DND-41 (cell line): ENCODE data around the gene AP2B1.
A peak's percentile ranks its signal among the peaks of the same experiment; 100 is the strongest.

Source experiments
- ATAC-seq: fragments of 200-7000 bp; cut with Tn5 transposase; 3 replicates; pipeline ENCODE4 v1.9.1; 2021; ENCODE audit warnings: low read depth; ENCODE audit not compliant: insufficient read depth
- DNase-seq: peaks from one replicate; pipeline ENCODE4 v3.0.0-alpha.2; 2020
- H2AFZ ChIP-seq: 2 replicates; pipeline ENCODE4 v1.6.0; 2012; ENCODE audit warnings: low read depth, low read length
- H3K27ac ChIP-seq: 2 replicates; pipeline ENCODE4 v1.5.1; 2012; ENCODE audit warnings: low read length, inconsistent platforms
- H3K27me3 ChIP-seq: fragments of 200-600 bp; sonication (generic); 2 replicates; pipeline ENCODE4 v1.6.0; 2012; ENCODE audit warnings: low read length, mild to moderate bottlenecking, inconsistent platforms; ENCODE audit not compliant: insufficient read depth, poor library complexity
- H3K36me3 ChIP-seq: 2 replicates; pipeline ENCODE4 v1.5.1; 2012; ENCODE audit warnings: low read length, inconsistent platforms; ENCODE audit not compliant: insufficient read depth
- H3K4me1 ChIP-seq: 2 replicates; pipeline ENCODE4 v1.5.1; 2012; ENCODE audit warnings: mild to moderate bottlenecking, low read length; ENCODE audit not compliant: insufficient read depth
- H3K4me2 ChIP-seq: 2 replicates; pipeline ENCODE4 v1.6.0; 2012; ENCODE audit warnings: mild to moderate bottlenecking, moderate library complexity, low read length, inconsistent platforms; ENCODE audit not compliant: insufficient read depth
- H3K4me3 ChIP-seq, 2 experiments: fragments of 200-600 bp in 1 of 2; shearing (Covaris generic) in 1 of 2; 2 replicates each; pipeline ENCODE4 v1.5.1; 2012 to 2016; ENCODE audit warnings: inconsistent platforms in 2 of 2, low read length in 2 of 2, mild to moderate bottlenecking in 2 of 2, low read depth in 1 of 2, moderate library complexity in 1 of 2
- H3K79me2 ChIP-seq: 2 replicates; pipeline ENCODE4 v1.6.0; 2012; ENCODE audit warnings: low read length, inconsistent platforms; ENCODE audit not compliant: insufficient read depth
- H3K9ac ChIP-seq: 2 replicates; pipeline ENCODE4 v1.6.0; 2012; ENCODE audit warnings: low read depth, mild to moderate bottlenecking, inconsistent platforms, low read length, moderate library complexity
- H3K9me3 ChIP-seq: 2 replicates; pipeline ENCODE4 v1.5.1; 2012; ENCODE audit warnings: low read length, moderate library complexity, mild to moderate bottlenecking, inconsistent platforms; ENCODE audit not compliant: insufficient read depth, severe bottlenecking
- H4K20me1 ChIP-seq: 2 replicates; pipeline ENCODE4 v1.6.0; 2012; ENCODE audit warnings: low read length; ENCODE audit not compliant: insufficient read depth
- EZH2 ChIP-seq: IDR thresholded peaks from 3 replicates; pipeline ENCODE4 v1.6.1; 2012; ENCODE audit warnings: borderline replicate concordance, low read depth, mild to moderate bottlenecking, moderate library complexity, low read length, inconsistent platforms; ENCODE audit not compliant: severe bottlenecking
- TF ChIP-seq, protein P1 (sequence below): IDR thresholded peaks from 2 replicates; pipeline ENCODE4 v1.5.1; 2012; ENCODE audit warnings: borderline replicate concordance, low read length, moderate library complexity, mild to moderate bottlenecking; ENCODE audit not compliant: poor library complexity, severe bottlenecking; ENCODE audit errors: extremely low read depth

AP2B1 gene

GRCh38 chr17:35761601-35762000 lies 174.5 kb downstream of the AP2B1 start:
- no peak for ATAC-seq

GRCh38 chr17:35763767-35764122 lies 176.6 kb downstream of the AP2B1 start:
- no peaks in the 10 kb centered on the region for H3K9me3 ChIP-seq
- TF ChIP-seq, protein P1, sequence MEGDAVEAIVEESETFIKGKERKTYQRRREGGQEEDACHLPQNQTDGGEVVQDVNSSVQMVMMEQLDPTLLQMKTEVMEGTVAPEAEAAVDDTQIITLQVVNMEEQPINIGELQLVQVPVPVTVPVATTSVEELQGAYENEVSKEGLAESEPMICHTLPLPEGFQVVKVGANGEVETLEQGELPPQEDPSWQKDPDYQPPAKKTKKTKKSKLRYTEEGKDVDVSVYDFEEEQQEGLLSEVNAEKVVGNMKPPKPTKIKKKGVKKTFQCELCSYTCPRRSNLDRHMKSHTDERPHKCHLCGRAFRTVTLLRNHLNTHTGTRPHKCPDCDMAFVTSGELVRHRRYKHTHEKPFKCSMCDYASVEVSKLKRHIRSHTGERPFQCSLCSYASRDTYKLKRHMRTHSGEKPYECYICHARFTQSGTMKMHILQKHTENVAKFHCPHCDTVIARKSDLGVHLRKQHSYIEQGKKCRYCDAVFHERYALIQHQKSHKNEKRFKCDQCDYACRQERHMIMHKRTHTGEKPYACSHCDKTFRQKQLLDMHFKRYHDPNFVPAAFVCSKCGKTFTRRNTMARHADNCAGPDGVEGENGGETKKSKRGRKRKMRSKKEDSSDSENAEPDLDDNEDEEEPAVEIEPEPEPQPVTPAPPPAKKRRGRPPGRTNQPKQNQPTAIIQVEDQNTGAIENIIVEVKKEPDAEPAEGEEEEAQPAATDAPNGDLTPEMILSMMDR: no peak
- no peak for TF ChIP-seq EZH2
- peak overlapping the region; percentile 67 for H3K9ac ChIP-seq
- ATAC-seq (no peak), DNase-seq (no peak)
- H4K20me1 ChIP-seq: peaks cover 3% of the 10 kb centered on the region; the same call in 1 of the 2 replicates
- peak overlapping the region; percentile 77 for H3K27ac ChIP-seq
- no peaks in the 10 kb centered on the region for H3K27me3 ChIP-seq
- H3K4me1 ChIP-seq: peaks cover 22% of the 10 kb centered on the region
- H2AFZ ChIP-seq: peak overlapping the region; percentile 88
- no peaks in the 10 kb centered on the region for H3K36me3 ChIP-seq
- peak overlapping the region; percentile 17 to 79; a peak in 3 of 4 replicates for H3K4me3 ChIP-seq
- H3K79me2 ChIP-seq: no peaks in the 10 kb centered on the region
- peak overlapping the region; percentile 100 for H3K4me2 ChIP-seq

More at GRCh38 chr17:35761601-35762000, 174.5 kb downstream of the AP2B1 start:
- Histone ChIP-seq H3K9me3 (peaks cover 2% of the 10 kb centered on the region), H2AFZ (no peak overlapping the region), H3K27me3 (no peaks in the 10 kb centered on the region), H3K9ac (no peak overlapping the region), H3K36me3 (no peaks in the 10 kb centered on the region), H3K79me2 (no peaks in the 10 kb centered on the region), H3K4me3 (no peak overlapping the region), H3K4me2 (no peak overlapping the region), H4K20me1 (no peaks in the 10 kb centered on the region), H3K27ac (no peak overlapping the region), H3K4me1 (peaks cover 22% of the 10 kb centered on the region)
- TF ChIP-seq EZH2: no peak
- TF ChIP-seq, protein P1: no peak
- no peak for DNase-seq

DNA sequence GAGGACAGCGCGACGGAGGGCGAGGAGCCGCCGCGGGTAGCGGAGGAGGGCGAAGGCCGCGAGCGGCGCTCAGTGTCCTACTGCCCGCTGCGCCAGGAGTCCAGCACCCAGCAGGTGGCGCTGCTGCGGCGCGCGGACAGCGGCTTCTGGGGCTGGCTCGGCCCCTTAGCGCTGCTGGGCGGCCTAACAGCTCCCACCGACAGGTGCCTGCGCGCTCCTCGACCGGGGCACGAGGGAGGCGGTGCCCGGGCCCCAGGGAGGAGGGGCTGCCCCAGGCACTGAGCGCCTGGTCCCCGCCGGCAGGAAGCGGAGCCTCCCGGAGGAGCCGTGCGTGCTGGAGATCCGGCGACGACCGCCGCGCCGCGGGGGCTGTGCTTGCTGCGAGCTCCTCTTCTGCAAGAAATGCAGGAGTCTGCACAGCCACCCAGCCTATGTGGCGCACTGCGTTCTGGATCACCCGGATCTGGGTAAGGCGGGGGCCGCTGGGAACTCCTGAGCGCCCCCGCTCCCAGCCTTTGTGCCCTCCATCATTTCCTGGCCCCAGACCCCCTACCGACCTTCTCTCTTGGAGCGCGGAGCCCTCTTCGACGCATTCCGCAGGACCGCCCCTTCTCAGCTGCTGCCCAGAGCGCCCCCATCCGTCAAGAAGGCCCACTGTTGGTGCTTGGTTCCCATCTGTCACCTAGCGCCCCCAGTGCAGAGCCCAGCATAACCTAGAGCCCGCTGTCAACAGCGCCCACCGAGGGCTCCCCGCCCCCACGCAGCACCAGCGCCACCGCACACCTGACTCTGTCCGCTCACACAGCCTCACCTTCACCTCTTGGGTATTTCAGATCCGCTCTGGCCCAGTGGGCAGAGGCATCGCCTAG lies 177.2 kb downstream of the AP2B1 start:
- Histone ChIP-seq H3K4me1 (peaks cover 22% of the 10 kb centered on the region), H3K4me2 (peak overlapping the region; percentile 100), H3K36me3 (no peaks in the 10 kb centered on the region), H3K27ac (peak overlapping the region; percentile 77), H3K9ac (peak overlapping the region; percentile 67), H3K27me3 (no peaks in the 10 kb centered on the region), H4K20me1 (peaks cover 3% of the 10 kb centered on the region; the same call in 1 of the 2 replicates), H3K4me3 (peak overlapping the region; percentile 17 to 79; a peak in 3 of 4 replicates), H3K9me3 (no peaks in the 10 kb centered on the region), H3K79me2 (no peaks in the 10 kb centered on the region), H2AFZ (peak overlapping the region; percentile 88)
- TF ChIP-seq EZH2: no peak
- TF ChIP-seq, protein P1: peak; percentile 95
- peak; percentile 91 for ATAC-seq
- peak; percentile 90 for DNase-seq
